ENCODE data around the gene ARFRP1.
A peak's percentile ranks its signal among the peaks of the same experiment; 100 is the strongest.

The ARFRP1 gene

GRCh38 chr20:63707558-63708300 is at the start of gene ARFRP1, which contains the start of gene ZGPAT:
ARFRP1 (minus strand) TSS chr20:63707976; CDS start chr20:63707091, 885 bp downstream.
ZGPAT (plus strand) TSS chr20:63708039; CDS start chr20:63708581, 542 bp downstream.
- Histone ChIP-seq H3K27me3 (ENCODE audit: insufficient read depth, low read depth, severe bottlenecking) (no peaks in the 10 kb centered on the region), H3K36me3 (peaks cover 76% of the 10 kb centered on the region), H3K4me3 (ENCODE audit: low read depth, low read length) (peak within 1 kb of the TSS; percentile 61), H3K9me3 (ENCODE audit: severe bottlenecking) (no peaks in the 10 kb centered on the region), H3K27ac (peak within 1 kb of the TSS; percentile 94)
- peak; percentile 86 for DNase-seq
- no peak for TF ChIP-seq CTCF (IDR thresholded peaks at IDR 0.05; ENCODE audit: low read depth, low read length)

- TF ChIP-seq CTCF (IDR thresholded peaks at IDR 0.05; ENCODE audit: low read depth, low read length): no peak
- no peaks in the 10 kb centered on the region for H3K36me3 ChIP-seq
- DNase-seq: no peak
- no peaks in the 10 kb centered on the region for H3K27me3 ChIP-seq (ENCODE audit: insufficient read depth, low read depth, severe bottlenecking)
- no peak overlapping the region for H3K27ac ChIP-seq
- H3K4me3 ChIP-seq (ENCODE audit: low read depth, low read length): no peak overlapping the region
- H3K9me3 ChIP-seq (ENCODE audit: severe bottlenecking): no peaks in the 10 kb centered on the region
Observed at GRCh38 chr20:63756648-63756991, 48.8 kb upstream of the ARFRP1 start.

- Histone ChIP-seq H3K9me3 (ENCODE audit: severe bottlenecking) (no peaks in the 10 kb centered on the region), H3K27me3 (ENCODE audit: insufficient read depth, low read depth, severe bottlenecking) (no peaks in the 10 kb centered on the region), H3K4me3 (ENCODE audit: low read depth, low read length) (no peak overlapping the region), H3K36me3 (no peaks in the 10 kb centered on the region), H3K27ac (no peak overlapping the region)
- TF ChIP-seq CTCF (IDR thresholded peaks at IDR 0.05; ENCODE audit: low read depth, low read length): no peak
- DNase-seq: no peak
Observed at GRCh38 chr20:63755933-63756647, 48.3 kb upstream of the ARFRP1 start.

- H3K27me3 ChIP-seq (ENCODE audit: insufficient read depth, low read depth, severe bottlenecking): no peaks in the 10 kb centered on the region
- TF ChIP-seq CTCF (IDR thresholded peaks at IDR 0.05; ENCODE audit: low read depth, low read length): no peak
Observed at GRCh38 chr20:63754008-63754407, 46.2 kb upstream of the ARFRP1 start.

GRCh38 chr20:63753381-63753780 is 45.6 kb upstream of the ARFRP1 start:
- Histone ChIP-seq H3K9me3 (ENCODE audit: severe bottlenecking) (no peaks in the 10 kb centered on the region), H3K4me3 (ENCODE audit: low read depth, low read length) (no peak overlapping the region), H3K27ac (no peak overlapping the region), H3K36me3 (no peaks in the 10 kb centered on the region), H3K27me3 (ENCODE audit: insufficient read depth, low read depth, severe bottlenecking) (no peaks in the 10 kb centered on the region)
- DNase-seq: no peak
- TF ChIP-seq CTCF (IDR thresholded peaks at IDR 0.05; ENCODE audit: low read depth, low read length): no peak

More at GRCh38 chr20:63754008-63754407, 46.2 kb upstream of the ARFRP1 start:
- Histone ChIP-seq H3K4me3 (ENCODE audit: low read depth, low read length) (no peak overlapping the region), H3K36me3 (no peaks in the 10 kb centered on the region), H3K27ac (no peak overlapping the region), H3K9me3 (ENCODE audit: severe bottlenecking) (no peaks in the 10 kb centered on the region)
- no peak for DNase-seq
